HG02943 (cell line): ENCODE results near the gene PSD.
A peak's percentile ranks its signal among the peaks of the same experiment; 100 is the strongest.
"Not testable (repeated sequence)": the region's sequence is repeated elsewhere in the genome, so short reads cannot be mapped to it uniquely, and the experiment has no call there.

Experiments used
- ATAC-seq: cut with Tn5 transposase; IDR thresholded peaks from one replicate; pipeline ENCODE4 v1.9.1; 2021; ENCODE audit warnings: mild to moderate bottlenecking, low read depth, moderate library complexity; ENCODE audit not compliant: unreplicated experiment

The PSD gene

DNA sequence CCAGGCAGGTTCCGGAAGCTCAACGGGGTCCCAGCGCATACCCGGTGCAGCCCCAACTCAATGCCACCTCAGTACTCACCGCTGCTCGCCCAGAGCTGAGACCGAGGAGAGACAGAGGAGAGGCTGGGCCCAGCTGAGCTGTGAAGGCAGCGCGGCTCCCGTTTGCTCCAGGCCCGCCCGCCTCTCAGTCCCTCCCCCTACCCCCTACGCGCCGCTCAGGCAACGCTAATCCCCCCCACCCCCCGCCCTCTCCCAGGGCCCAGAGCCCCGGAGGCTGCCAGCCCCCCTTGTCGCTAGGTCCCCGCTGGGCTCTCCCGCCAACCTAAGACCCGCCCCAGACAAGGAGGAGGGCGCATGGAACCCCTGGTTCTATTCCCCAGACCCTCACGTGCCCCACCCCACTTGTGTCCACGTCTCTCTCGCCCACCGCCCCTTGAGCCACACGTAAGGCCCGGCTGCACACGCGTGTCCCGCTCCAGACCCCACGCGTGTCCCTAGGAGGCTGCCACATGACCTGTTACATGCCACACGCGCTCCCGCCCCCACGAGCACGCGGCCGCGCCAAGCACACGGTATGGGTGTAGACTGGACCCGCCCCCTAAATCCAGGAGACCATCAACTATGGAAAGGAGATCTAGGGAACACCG is at the start of gene PSD:
Gene PSD (minus strand): TSS at position 164 of the 647 bp plus-strand sequence. CDS start 1,747 bp downstream, outside the sequence.
- ATAC-seq: no peak

DNA sequence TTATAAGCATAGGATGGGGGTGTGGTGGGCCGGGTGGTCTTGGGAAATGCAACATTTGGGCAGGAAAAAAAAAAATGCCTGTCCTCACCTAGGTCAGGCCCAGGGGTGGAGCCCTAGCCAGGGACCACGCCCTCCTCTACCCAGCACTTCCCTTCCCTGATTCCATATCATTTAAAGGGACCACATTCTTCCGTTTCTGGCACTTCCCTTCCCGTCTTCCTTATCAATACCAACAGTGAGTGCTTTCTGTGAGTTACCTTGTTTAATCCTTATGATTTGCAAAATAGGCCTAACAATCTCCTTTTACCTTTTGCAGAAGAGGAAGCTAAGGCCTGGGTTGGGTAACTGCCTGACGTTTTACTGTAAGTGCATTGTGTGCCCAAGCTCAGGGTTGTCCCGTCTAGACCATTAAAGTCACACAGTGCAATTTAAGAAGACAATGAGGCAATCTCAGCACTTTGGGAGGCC is 49.4 kb upstream of the PSD start:
- no peak for ATAC-seq

DNA sequence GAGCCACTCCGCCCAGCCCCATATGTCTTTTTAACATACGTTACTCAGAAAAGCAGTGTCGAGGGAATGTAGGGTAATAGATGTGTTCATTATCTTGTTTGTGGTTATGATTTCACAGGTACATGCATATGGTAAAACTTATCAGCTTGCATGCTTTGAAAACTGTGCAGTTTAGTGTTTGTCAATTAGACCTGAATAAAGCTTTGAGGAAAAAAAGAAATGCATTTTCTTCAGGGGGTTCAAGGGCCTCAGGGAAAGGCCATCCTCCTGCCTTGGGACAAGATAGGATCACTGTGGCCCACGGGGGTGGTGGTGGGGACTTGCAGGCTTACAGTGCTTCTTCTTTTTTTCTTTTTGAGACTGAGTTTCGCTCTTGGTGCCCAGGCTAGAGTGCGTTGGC is 48.7 kb upstream of the PSD start:
- ATAC-seq: no peak

DNA sequence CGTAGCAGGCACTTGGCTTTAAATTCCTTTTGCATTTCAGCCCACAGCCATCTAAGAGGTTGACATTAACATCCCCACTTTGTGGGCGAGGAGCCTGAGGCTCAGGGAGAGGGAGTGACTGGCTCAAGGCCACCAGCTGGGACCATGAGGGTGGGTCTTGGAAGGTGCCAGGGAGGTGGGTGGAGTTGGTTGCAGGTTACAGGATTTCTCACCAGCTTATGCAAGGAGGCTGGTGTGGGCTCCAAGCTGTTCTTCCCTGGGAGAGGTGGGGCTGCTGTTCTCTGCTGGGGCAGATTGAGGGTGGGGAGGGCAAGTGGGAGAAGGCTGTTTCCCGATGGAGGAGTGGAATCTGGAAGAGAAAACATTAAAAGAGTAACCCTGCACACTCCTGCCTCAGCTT is 46.9 kb upstream of the PSD start:
- ATAC-seq: no peak

DNA sequence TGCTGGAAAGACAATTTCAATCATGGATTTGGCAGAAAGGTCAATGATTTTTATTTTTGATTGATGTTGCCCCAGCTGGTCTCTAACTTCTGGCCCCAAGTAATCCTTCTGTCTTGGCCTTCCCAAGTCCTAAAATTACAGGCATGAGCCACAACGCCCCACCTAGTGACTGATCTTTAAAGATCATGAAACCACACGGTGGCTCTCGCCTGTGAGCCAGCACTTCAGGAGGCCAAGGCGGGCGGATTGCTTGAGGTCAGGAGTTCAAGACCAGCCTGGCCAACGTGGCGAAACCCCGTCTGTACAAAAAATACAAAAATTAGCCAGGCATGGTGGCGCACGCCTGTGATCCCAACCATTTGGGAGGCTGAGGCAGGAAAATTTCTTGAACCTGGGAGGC is 45.4 kb upstream of the PSD start:
- ATAC-seq: no peak

DNA sequence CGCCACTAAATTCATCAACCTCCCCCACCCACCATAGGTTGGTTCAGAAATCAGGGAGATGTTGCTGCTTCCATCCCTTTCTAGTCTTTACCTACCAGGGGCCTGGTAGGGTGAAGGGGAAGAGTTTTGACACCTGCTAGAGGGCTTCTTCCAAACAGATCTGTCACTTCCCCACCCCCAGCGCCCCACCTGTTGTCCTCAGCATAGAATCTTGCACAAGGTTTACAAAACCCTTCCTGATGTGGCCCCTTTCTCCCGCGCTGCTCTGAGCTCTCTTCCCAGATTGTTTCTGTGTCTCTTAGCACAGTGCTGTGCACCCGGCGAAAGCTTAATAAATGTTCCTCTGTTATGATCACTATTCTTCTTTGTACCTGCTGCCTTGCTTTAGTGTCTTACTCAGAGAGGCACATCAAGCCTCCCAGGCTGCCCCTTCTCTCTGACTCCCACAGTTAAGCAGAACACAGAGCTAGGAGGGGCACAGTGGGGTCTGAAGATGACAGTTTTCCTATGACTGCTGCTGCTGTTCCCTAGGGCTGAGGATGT is 44.0 kb upstream of the PSD start:
- no peak for ATAC-seq

DNA sequence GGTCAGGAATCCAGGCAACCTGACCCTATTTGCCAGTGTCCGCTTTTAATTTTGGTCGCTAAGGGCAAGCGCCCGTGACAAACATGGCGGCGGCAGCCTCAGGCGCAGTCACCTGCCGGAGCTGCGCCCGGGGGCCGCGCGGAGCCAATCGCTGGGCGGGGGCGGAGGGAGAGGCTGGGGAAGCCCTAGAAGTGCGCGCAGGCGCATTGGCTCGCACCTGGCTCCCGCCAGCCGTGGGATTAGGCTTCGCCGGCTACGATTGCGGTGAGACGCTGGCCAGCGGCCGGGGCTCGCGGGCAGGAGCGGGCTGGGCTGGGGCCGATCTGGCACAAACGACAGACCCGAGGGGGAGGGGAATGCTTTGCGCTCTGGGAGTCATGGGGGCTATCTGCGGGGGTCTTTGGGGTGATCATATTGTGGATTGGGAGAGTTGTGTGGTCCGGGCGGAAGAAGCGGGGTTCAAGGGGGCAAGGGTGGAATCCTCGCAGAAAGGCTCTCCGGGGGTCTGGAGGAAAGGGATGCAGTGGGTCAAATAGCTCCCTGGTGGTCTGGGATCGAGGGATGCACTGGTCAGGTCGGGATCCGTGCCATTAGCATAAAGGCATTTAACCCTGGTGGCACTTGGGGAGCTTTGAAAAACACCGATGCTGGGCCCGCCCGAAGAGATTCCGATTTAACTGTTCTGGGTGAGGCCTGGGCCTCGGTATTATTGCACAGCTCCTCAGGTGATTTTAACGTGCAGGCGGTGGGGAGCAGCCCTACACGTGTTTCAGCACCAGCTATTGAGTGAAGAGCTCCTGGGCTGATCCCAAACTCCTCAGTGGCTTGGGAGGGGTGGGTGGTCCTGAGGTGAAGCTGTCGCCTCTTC is 42.8 kb upstream of the PSD start:
- peak; percentile 66 for ATAC-seq

DNA sequence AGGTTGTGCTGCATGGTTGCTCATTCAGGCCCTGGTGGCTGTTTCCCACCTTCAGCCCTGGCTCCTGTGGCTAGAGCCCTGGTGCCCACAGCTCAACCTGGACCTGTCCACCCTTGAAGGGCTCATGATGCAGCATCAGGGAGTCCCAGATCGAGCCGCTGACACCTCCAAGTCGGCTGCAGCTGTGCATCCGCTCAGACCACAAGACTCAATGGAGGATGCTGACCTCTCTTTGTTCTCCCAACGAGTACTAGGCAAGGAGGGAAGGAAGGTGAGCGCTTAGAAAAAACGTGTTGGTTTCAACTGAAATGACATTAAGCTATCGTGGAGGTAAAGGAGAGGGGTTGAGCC is 42.2 kb upstream of the PSD start:
- ATAC-seq: peak; percentile 27

DNA sequence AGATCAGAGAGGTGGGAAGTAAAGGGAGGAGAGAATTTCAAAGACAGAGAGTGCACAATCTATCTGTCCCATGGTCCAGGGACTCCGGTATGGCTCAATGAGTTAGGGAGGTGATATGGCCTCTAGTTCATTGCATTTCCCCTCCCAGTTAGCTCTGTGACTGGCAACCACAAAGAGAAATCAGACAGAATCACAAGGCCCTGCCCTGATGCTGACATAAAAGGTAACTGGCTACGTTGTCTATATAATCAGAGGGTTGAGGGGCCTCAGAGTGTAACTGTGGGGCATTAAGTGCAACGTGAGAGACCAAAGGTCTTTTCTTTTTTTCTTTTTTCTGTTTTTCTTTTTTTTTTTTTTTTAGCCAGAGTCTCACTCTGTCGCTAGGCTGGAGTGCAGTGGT is 40.1 kb upstream of the PSD start:
- ATAC-seq: no peak

DNA sequence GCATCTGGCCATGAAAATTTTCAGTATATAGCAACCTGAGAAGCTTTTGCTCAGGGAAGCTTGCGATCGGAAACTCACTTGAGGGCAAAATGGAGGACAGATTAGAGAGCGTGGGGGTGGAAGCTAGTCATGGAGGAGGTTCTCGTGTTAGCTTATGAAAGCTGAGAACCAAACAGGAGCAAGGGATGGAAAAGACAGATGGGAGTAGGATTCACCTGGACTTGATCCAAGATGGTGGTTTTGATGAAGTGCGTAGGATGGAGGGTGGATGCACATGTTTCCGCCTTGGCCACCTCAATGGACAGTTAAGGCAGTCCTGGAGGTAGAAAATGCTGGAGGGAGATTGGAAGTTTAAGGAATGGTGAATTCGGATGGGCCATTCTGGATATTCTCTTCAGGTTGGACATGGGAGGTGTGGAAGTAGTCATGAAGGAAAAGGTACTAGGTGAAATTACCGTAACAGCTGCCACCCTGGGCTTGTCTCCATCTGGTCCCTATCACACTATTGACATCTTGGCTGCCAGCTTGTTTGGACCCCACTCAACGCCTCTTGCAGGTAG is 39.1 kb upstream of the PSD start:
- ATAC-seq: no peak

DNA sequence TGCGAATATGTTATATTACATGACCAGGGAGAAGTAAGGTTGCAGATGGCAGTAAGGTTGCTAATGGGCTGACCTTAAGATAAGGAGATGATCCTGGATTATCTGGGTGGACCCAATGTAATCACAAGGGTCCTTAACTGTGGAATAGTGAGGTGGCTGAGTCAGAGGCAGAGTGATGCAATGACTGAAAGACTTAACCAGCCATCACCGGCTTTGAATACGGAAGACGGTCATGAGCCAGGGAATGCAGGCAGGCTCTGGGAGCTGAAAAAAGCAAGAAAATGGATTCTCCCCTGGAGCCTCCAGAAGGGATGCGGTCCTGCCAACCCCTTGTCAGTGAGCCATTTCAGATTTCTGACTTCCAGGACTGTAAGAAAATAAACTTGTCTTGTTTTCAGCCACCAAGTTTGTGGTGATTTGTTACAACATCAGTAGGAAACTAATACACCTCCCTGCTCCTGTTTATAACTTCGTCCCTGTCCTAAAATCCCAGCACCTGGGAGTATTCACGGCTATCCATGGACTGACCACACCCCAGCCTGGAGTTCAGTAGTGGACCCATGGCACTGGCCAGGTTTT is 37.4 kb upstream of the PSD start:
- no peak for ATAC-seq

DNA sequence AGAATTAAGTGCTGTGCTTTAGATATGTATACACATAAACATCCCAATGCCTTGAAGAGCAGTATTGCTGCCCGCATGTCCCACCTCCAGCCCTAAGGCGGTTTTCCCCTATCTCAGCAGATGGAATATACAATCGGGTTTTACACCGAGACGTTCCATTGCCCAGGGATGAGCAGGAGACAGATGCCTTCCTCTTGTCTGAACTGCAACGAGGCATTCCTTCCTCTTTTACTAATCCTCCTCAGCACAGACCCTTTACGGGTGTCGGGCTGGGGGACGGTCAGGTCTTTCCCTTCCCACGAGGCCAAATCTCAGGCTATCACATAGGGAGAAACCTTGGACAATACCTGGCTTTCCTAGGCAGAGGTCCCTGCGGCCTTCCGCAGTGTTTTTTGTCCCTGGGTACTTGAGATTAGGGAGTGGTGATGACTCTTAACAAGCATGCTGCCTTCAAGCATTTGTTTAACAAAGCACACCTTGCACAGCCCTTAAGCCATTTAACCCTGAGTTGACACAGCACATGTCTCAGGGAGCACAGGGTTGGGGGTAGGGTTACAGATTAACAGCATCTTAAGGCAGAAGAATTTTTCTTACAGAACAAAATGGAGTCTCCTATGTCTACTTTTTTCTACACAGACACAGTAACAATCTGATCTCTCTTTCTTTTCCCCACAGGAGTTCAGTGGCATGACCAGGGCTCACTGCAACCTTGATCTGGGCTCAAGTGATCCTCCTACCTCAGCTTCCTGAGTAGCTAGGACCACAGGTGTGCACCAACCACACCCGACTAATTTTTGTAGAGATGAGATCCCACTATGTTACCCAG is 36.3 kb upstream of the PSD start:
- ATAC-seq: not testable (repeated sequence)

DNA sequence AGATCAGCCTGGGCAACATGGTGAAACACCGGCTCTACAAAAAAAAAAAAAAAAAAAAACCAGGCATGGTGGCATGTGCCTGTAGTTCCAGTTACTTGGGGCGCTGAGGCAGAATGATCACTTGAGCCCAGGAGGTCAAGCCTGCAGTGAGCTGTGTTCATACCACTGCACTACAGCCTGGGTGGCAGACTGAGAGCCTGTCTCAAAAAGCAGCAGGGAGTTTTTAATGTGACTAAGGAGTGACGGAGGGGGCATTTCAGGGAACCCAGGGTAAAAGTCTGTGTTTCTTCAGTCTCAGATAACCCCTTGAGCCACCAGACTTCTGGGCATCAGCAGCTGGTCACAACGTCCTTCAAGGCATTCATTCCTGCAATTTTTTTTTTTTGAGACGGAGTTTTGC is 34.9 kb upstream of the PSD start:
- no peak for ATAC-seq

DNA sequence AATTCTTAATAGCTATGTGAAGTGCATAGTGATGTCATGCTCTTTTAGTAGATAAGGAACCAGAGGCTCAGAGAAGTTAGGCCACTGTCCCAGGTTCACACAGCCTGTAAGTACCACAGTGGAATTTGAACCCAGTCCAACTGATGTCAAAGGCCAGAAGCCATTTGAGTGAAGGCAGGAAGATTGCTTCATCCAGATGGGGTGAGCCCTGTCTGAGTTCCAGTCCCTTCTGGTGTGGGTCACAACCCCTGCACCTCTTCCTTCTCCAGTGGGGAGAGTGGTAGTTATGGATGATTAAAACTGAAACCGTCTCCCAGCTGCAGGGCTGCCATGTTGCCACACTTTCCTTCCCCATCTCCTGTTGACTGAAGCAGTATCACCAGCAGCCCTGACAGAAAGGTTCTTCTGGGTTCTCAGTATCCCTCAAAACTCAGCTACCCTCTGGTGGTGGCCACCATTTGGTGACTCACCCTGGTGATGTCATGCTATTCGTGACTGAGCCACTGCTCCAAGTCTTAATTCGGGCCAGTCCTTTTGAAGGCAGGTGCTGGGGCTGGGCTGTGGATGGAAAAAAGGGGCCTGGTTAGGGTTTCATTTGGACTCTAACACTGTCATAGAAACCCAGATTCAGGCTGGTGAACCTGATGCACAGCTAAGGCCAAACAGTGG is 34.2 kb upstream of the PSD start:
- no peak for ATAC-seq

DNA sequence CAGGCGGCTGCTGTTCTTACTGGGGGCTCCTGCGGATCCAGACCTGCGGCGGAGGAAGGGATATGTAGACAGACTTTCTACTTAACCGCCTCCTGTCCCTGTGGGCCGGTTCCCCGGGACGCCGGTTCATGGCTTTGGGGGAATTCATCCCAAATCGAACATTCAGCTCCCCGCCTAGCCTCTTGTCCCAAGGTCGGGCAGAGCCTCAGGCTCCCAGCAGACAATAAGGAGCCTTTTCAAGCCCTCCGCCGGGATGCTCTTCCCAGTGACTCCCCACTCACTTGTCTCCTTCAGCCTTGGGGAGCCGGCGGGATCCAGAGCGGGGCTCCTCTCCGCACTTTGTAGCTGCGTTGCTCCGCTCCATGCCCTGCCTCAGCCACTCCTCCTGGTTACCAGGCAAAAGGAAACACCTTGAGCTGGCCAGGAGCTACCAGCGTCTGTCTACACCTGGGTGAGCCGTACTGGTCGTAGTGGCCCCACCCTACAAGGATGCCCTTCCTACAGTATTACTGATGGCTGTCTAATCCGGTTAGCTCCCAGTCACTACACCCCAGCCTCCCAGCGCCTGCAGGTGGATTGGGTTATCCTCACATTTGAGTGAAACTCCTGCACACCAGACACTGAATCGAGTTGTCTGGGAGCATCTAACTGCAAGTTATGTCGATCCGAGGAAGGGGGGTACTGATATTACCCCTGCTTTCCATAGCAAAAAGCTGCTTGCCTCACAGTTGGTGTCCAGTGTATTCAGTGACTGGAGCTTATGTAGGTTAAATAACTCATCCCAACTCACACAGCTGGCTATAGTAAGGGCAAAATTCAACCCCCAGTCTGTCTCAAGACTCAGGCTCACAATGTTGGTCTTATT is 32.8 kb upstream of the PSD start, which contains the start of gene C10orf95:
Gene C10orf95 (minus strand): TSS at position 439 of the 865 bp plus-strand sequence. CDS start 450 bp downstream, outside the sequence.
- ATAC-seq: no peak

DNA sequence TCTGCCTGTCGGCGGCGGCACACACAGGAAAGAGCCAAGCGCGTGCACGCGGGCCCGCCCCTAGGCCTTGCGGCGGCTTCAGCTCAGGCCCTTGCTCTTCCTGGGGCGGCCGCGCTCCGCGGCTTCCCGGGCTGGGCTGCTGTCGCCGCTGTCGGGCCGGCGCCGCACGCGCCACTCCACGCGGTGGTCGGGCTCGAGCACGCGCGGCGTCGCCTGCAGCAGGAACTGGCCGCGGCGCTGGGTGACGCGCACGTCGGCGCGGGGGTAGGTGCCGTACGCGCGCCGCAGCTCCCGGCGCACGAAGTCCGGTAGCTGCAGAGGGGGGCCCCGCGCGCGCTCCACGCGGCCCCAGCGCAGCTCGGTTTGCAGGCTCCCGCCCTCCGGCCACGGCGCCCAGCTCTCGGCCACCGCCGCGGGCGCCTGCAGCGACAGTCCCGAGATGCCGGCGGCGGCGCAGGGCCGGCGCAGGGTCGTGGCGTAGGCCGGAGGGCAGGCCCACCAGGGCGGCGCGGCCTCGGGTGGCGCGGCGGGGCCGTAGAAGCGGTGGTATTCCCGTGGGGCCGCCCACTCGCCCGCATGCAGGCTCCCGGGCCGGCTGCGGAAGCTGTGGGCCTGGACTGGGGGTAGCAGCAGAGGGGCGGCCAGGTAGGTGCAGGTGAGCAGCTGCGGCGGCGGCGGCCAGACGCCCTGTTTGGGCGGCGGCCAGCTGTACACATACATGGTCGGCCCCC is 32.0 kb upstream of the PSD start:
- peak; percentile 55 for ATAC-seq

DNA sequence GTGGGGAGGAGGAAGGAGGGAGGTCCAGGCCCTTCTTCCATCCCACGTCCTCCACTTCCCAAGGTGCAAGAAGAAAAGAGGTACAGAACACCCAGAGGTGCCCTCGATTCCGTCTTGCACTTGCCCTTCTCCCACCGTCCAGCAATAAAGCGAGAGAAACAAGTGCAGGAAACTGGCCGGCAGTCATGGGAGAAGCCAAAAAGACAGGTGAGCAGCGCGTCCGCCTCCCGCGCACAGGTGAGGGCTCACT is 31.5 kb upstream of the PSD start:
- no peak for ATAC-seq
